Fibroblast of gingiva (primary cell): ENCODE results near the gene MEAK7.

Experiments used
- DNase-seq: peaks from one replicate; pipeline ENCODE4 v3.0.0-alpha.2; 2011; ENCODE audit warnings: low read depth

The MEAK7 gene

GRCh38 chr16:84504420-84505248, at the start of gene MEAK7:
Gene MEAK7 (minus strand): TSS chr16:84504659. CDS start chr16:84498086, 6,573 bp downstream.
- DNase-seq = peak; percentile 98

GRCh38 chr16:84553873-84554399, 49.5 kb upstream of the MEAK7 start:
- DNase-seq = no peak

- DNase-seq = no peak
Observed at GRCh38 chr16:84552135-84552534, 47.7 kb upstream of the MEAK7 start.

- DNase-seq = no peak
Observed at GRCh38 chr16:84550096-84550495, 45.6 kb upstream of the MEAK7 start.

GRCh38 chr16:84548971-84549844, 44.7 kb upstream of the MEAK7 start:
- no peak for DNase-seq

- no peak for DNase-seq
Observed at GRCh38 chr16:84548508-84548907, 44.0 kb upstream of the MEAK7 start.

GRCh38 chr16:84547546-84548061, 43.1 kb upstream of the MEAK7 start:
- no peak for DNase-seq

- no peak for DNase-seq
Observed at GRCh38 chr16:84546669-84547545, 42.4 kb upstream of the MEAK7 start.

- no peak for DNase-seq
Observed at GRCh38 chr16:84545114-84545737, 40.8 kb upstream of the MEAK7 start.

GRCh38 chr16:84544031-84544773, 39.7 kb upstream of the MEAK7 start:
- DNase-seq = no peak

GRCh38 chr16:84543253-84543652, 38.8 kb upstream of the MEAK7 start:
- no peak for DNase-seq

- peak; percentile 14 for DNase-seq
Observed at GRCh38 chr16:84541999-84542817, 37.7 kb upstream of the MEAK7 start.

GRCh38 chr16:84540194-84540593, 35.7 kb upstream of the MEAK7 start:
- DNase-seq = no peak

GRCh38 chr16:84538222-84538840, 33.9 kb upstream of the MEAK7 start:
- no peak for DNase-seq

GRCh38 chr16:84537491-84538151, 33.2 kb upstream of the MEAK7 start:
- DNase-seq = no peak

- DNase-seq = no peak
Observed at GRCh38 chr16:84535851-84536250, 31.4 kb upstream of the MEAK7 start.

- DNase-seq = no peak
Observed at GRCh38 chr16:84535408-84535807, 30.9 kb upstream of the MEAK7 start.

- no peak for DNase-seq
Observed at GRCh38 chr16:84534815-84535214, 30.4 kb upstream of the MEAK7 start.
